NCI-H2196 (cell line): ENCODE results near the gene ICAM3.
"Not testable (repeated sequence)": the region's sequence is repeated elsewhere in the genome, so short reads cannot be mapped to it uniquely, and the experiment has no call there.

Source experiments
- DNase-seq: peaks from one replicate; lab custom pipeline; 2025; ENCODE audit not compliant: unreplicated experiment; lab: John Stamatoyannopoulos, UW

ICAM3 gene

GRCh38 chr19:10352764-10353671 is 13.6 kb upstream of the ICAM3 start:
- no peak for DNase-seq

GRCh38 chr19:10346509-10346908 is 7.1 kb upstream of the ICAM3 start:
- no peak for DNase-seq

- DNase-seq, result no peak
Observed at GRCh38 chr19:10344780-10345179, 5.4 kb upstream of the ICAM3 start.

- DNase-seq, result no peak
Observed at GRCh38 chr19:10343495-10343894, 4.1 kb upstream of the ICAM3 start.

- DNase-seq, result no peak
Observed at GRCh38 chr19:10339977-10340376, 553 bp upstream of the ICAM3 start.

- no peak for DNase-seq
Observed at GRCh38 chr19:10338940-10339339, 484 bp downstream of the ICAM3 start.

- DNase-seq, result not testable (repeated sequence)
Observed at GRCh38 chr19:10336725-10337124, 2.7 kb downstream of the ICAM3 start.

- DNase-seq, result no peak
Observed at GRCh38 chr19:10335352-10335985, 4.0 kb downstream of the ICAM3 start.

GRCh38 chr19:10334588-10335351 is 4.7 kb downstream of the ICAM3 start:
- peak; percentile 89 for DNase-seq

GRCh38 chr19:10333758-10334587 is 5.5 kb downstream of the ICAM3 start:
- DNase-seq, result peak; percentile 50

- DNase-seq, result peak; percentile 96
Observed at GRCh38 chr19:10332965-10333757, 6.3 kb downstream of the ICAM3 start, which contains the start of gene RAVER1. RAVER1 (minus strand) TSS chr19:10333529; CDS start chr19:10333507, 22 bp downstream.

- no peak for DNase-seq
Observed at GRCh38 chr19:10332158-10332964, 7.1 kb downstream of the ICAM3 start.

- DNase-seq, result no peak
Observed at GRCh38 chr19:10329555-10329954, 9.9 kb downstream of the ICAM3 start.

GRCh38 chr19:10328558-10329429 is 10.6 kb downstream of the ICAM3 start:
- DNase-seq, result no peak

GRCh38 chr19:10327793-10328192 is 11.6 kb downstream of the ICAM3 start:
- no peak for DNase-seq

- no peak for DNase-seq
Observed at GRCh38 chr19:10325732-10326131, 13.7 kb downstream of the ICAM3 start.

- DNase-seq, result no peak
Observed at GRCh38 chr19:10321874-10322835, 17.3 kb downstream of the ICAM3 start.
